HCT116 (cell line): Measurements from ENCODE around the gene DMD. TPM values are rescaled to one million over a fixed set of nuclear protein-coding genes. Genes with fewer than 3 reads are reported as not detected.

Experiments used
- ATAC-seq: fragments of 200-7000 bp; cut with Tn5 transposase; 2 replicates; pipeline ENCODE4 v1.9.1; 2020; ENCODE audit warnings: mild to moderate bottlenecking, moderate library complexity
- BruUV-seq: library from RNA; stranded (reverse); fragments of 400-500 nt; replicated peaks from 2 replicates; lab custom pipeline; 2021; lab: Mats Ljungman, UMichigan
- CTCF ChIA-PET: fragments of 300-600 bp; sonication (Branson Sonifier 250); formaldehyde crosslinking; loops from one replicate; lab custom pipeline; 2021; ENCODE audit warnings: antibody characterized with exemption; lab: Charles Lee
- POLR2A ChIA-PET: fragments of 300-600, 350-600 bp; sonication (Branson Sonifier 250); formaldehyde crosslinking; loops from one replicate; lab custom pipeline; 2021; ENCODE audit warnings: antibody characterized with exemption; lab: Charles Lee
- RAD21 ChIA-PET, 2 experiments: fragments of 300-600 bp; sonication (Branson Sonifier 250); formaldehyde crosslinking; loops; one replicate each; lab custom pipeline; 2023; ENCODE audit warnings: low total read pairs in 2 of 2; ENCODE audit not compliant: uncharacterized antibody in 2 of 2, unreplicated experiment in 2 of 2, low non-redundant PET in 1 of 2; lab: Charles Lee
- DNase-seq: peaks from one replicate; pipeline ENCODE4 v3.0.0-alpha.2; 2010; ENCODE audit warnings: low read depth, low spot score
- H2AFZ ChIP-seq: fragments of 200-600 bp; shearing (Covaris generic), sonication (generic); 2 replicates; pipeline ENCODE4 v1.6.1; 2017; ENCODE audit warnings: low read depth, mixed run types, mixed read lengths, antibody characterized with exemption, low read length; ENCODE audit not compliant: poor library complexity, severe bottlenecking
- H3K27ac ChIP-seq: 2 replicates; pipeline ENCODE4 v1.5.1; 2012; ENCODE audit warnings: low read depth, low read length
- H3K27me3 ChIP-seq: fragments of 200-600 bp; sonication (generic); 2 replicates; pipeline ENCODE4 v1.6.1; 2016; ENCODE audit warnings: mixed run types, low read length, mixed read lengths; ENCODE audit not compliant: insufficient read depth
- H3K36me3 ChIP-seq, 2 experiments: fragments of 200-500 bp in 1 of 2; fragments of 200-600 bp in 1 of 2; sonication (Bioruptor generic) in 1 of 2; sonication (generic) in 1 of 2; 2 replicates each; pipeline versions ENCODE4 v1.5.1 to v1.6.1; 2014 to 2016; ENCODE audit warnings: low read length in 2 of 2, inconsistent platforms in 1 of 2, mixed read lengths in 1 of 2, mixed run types in 1 of 2; ENCODE audit not compliant: insufficient read depth in 2 of 2, control insufficient read depth in 1 of 2
- H3K4me1 ChIP-seq, 2 experiments: fragments of 200-600 bp in 1 of 2; sonication (generic) in 1 of 2; 2 replicates each; pipeline versions ENCODE4 v1.5.1 to v1.6.1; 2012 to 2017; ENCODE audit warnings: low read length in 2 of 2, inconsistent platforms in 1 of 2, mild to moderate bottlenecking in 1 of 2, mixed read lengths in 1 of 2, mixed run types in 1 of 2, moderate library complexity in 1 of 2; ENCODE audit not compliant: insufficient read depth in 2 of 2, control insufficient read depth in 1 of 2
- H3K4me2 ChIP-seq: fragments of 200-600 bp; sonication (generic); 2 replicates; pipeline ENCODE4 v1.6.1; 2017; ENCODE audit warnings: mixed run types, low read length, mixed read lengths
- H3K4me3 ChIP-seq, 2 experiments: fragments of 200-600 bp in 1 of 2; sonication (generic) in 1 of 2; replicated peaks in 1 of 2; 2 replicates each; pipeline ENCODE4 v1.5.1; 2011 to 2016; ENCODE audit warnings: low read length in 2 of 2, control low read depth in 1 of 2, low read depth in 1 of 2, mild to moderate bottlenecking in 1 of 2, mixed read lengths in 1 of 2, mixed run types in 1 of 2
- H3K79me2 ChIP-seq: fragments of 200-600 bp; sonication (generic); 2 replicates; pipeline ENCODE4 v1.6.1; 2017; ENCODE audit warnings: mild to moderate bottlenecking, mixed run types, low read length, moderate library complexity, mixed read lengths; ENCODE audit not compliant: insufficient read depth
- H3K9ac ChIP-seq: fragments of 200-600 bp; sonication (generic); 2 replicates; pipeline ENCODE4 v1.6.1; 2016; ENCODE audit warnings: low read length, mixed read lengths
- H3K9me2 ChIP-seq: fragments of 200-600 bp; sonication (generic), shearing (Covaris generic); 2 replicates; pipeline ENCODE4 v1.6.1; 2017; ENCODE audit warnings: mixed run types, mild to moderate bottlenecking, moderate library complexity; ENCODE audit not compliant: insufficient read depth
- H3K9me3 ChIP-seq, 2 experiments: fragments of 200-500 bp in 1 of 2; fragments of 200-600 bp in 1 of 2; sonication (Bioruptor generic) in 1 of 2; sonication (generic) in 1 of 2; 2 replicates each; pipeline ENCODE4 v1.6.1; 2014 to 2017; ENCODE audit warnings: low read length in 2 of 2, mixed read lengths in 2 of 2, inconsistent platforms in 1 of 2, low read depth in 1 of 2, mild to moderate bottlenecking in 1 of 2, mixed run types in 1 of 2, moderate library complexity in 1 of 2; ENCODE audit not compliant: control insufficient read depth in 1 of 2, insufficient read depth in 1 of 2
- H4K20me1 ChIP-seq: fragments of 200-600 bp; sonication (generic), shearing (Covaris generic); 2 replicates; pipeline ENCODE4 v1.6.1; 2017; ENCODE audit warnings: mixed run types, mild to moderate bottlenecking, moderate library complexity; ENCODE audit not compliant: insufficient read depth
- ATF3 ChIP-seq: IDR thresholded peaks from 2 replicates; pipeline ENCODE4 v1.6.1; 2012
- CBX3 ChIP-seq: IDR thresholded peaks from 2 replicates; pipeline ENCODE4 v1.6.1; 2012; ENCODE audit warnings: low read depth
- CEBPB ChIP-seq: IDR thresholded peaks from 2 replicates; pipeline ENCODE4 v1.6.1; 2012; ENCODE audit warnings: low read depth
- EGR1 ChIP-seq: IDR thresholded peaks from 2 replicates; pipeline ENCODE4 v1.6.1; 2012; ENCODE audit warnings: low read depth
- ELF1 ChIP-seq: IDR thresholded peaks from 2 replicates; pipeline ENCODE4 v1.6.1; 2012; ENCODE audit warnings: low read depth, borderline replicate concordance
- EZH2 ChIP-seq: fragments of 200-600 bp; sonication (generic); IDR thresholded peaks from 2 replicates; pipeline ENCODE4 v1.6.1; 2017; ENCODE audit warnings: antibody characterized with exemption, mixed run types
- EZH2phosphoT487 ChIP-seq: fragments of 200-600 bp; IDR thresholded peaks from 2 replicates; pipeline ENCODE4 v1.6.1; 2018; ENCODE audit warnings: antibody characterized with exemption, borderline replicate concordance
- MAX ChIP-seq: IDR thresholded peaks from 2 replicates; pipeline ENCODE4 v1.6.1; 2012
- POLR2A ChIP-seq: IDR thresholded peaks from 2 replicates; pipeline ENCODE4 v1.7.0; 2011; ENCODE audit warnings: borderline replicate concordance; ENCODE audit not compliant: insufficient read depth, insufficient read length; ENCODE audit errors: extremely low read depth
- POLR2AphosphoS5 ChIP-seq: IDR thresholded peaks from 2 replicates; pipeline ENCODE4 v1.6.1; 2011; ENCODE audit warnings: mild to moderate bottlenecking, low read depth, low read length, moderate library complexity
- RAD21 ChIP-seq: IDR thresholded peaks from 2 replicates; pipeline ENCODE4 v1.6.1; 2012; ENCODE audit warnings: low read depth, mild to moderate bottlenecking
- REST ChIP-seq: IDR thresholded peaks from 2 replicates; pipeline ENCODE4 v1.6.1; 2012; ENCODE audit warnings: low read depth
- SIN3A ChIP-seq: IDR thresholded peaks from 2 replicates; pipeline ENCODE4 v1.6.1; 2012; ENCODE audit warnings: low read depth
- SP1 ChIP-seq: IDR thresholded peaks from 2 replicates; pipeline ENCODE4 v1.6.1; 2012; ENCODE audit warnings: low read depth
- TCF7L2 ChIP-seq: IDR thresholded peaks from 2 replicates; pipeline ENCODE4 v1.7.0; 2011; ENCODE audit warnings: borderline replicate concordance, inconsistent platforms; ENCODE audit not compliant: insufficient read depth, insufficient read length; ENCODE audit errors: extremely low read depth
- YY1 ChIP-seq: IDR thresholded peaks from 2 replicates; pipeline ENCODE4 v1.6.1; 2011; ENCODE audit warnings: low read length, low read depth, moderate library complexity, mild to moderate bottlenecking; ENCODE audit not compliant: insufficient replicate concordance; ENCODE audit errors: extremely low read depth
- ZFX ChIP-seq: fragments of 450-650 bp; IDR thresholded peaks from 2 replicates; pipeline ENCODE4 v1.6.1; 2017
- ZNF274 ChIP-seq: fragments of 200-500 bp; sonication (Bioruptor generic); IDR thresholded peaks from 2 replicates; pipeline ENCODE4 v1.6.1; 2014; ENCODE audit warnings: mild to moderate bottlenecking, low read depth, low read length, inconsistent platforms
- intact Hi-C: fragments of 100-400 bp; cut with micrococcal nuclease; formaldehyde crosslinking; loops from 2 replicates; pipeline ENCODE4 v1.10.0; 2022
- total RNA-seq: library from RNA; stranded (reverse); gene quantifications from one replicate; pipeline ENCODE4 v1.2.1, GENCODE V29; 2021; ENCODE audit not compliant: unreplicated experiment
- TF ChIP-seq, protein P1 (sequence below), 3 experiments: fragments of 200-600 bp in 1 of 3; sonication (generic) in 1 of 3; IDR thresholded peaks in 2 of 3; conservative IDR thresholded peaks in 1 of 3; 2 replicates each; pipeline ENCODE4 v1.5.1; 2012 to 2017; ENCODE audit warnings: low read depth in 2 of 3, low read length in 2 of 3, antibody characterized with exemption in 1 of 3, borderline replicate concordance in 1 of 3, control low read depth in 1 of 3, mild to moderate bottlenecking in 1 of 3, mixed read lengths in 1 of 3, mixed run types in 1 of 3, moderate library complexity in 1 of 3; ENCODE audit not compliant: insufficient read depth in 1 of 3
- TF ChIP-seq, protein P2 (sequence below): IDR thresholded peaks from 2 replicates; pipeline ENCODE4 v1.6.1; 2011; ENCODE audit warnings: mild to moderate bottlenecking, low read length, moderate library complexity; ENCODE audit not compliant: insufficient replicate concordance; ENCODE audit errors: extremely low read depth

DMD gene
- total RNA-seq, 1 experiment from 2014 or later: 0.05 TPM

DNA sequence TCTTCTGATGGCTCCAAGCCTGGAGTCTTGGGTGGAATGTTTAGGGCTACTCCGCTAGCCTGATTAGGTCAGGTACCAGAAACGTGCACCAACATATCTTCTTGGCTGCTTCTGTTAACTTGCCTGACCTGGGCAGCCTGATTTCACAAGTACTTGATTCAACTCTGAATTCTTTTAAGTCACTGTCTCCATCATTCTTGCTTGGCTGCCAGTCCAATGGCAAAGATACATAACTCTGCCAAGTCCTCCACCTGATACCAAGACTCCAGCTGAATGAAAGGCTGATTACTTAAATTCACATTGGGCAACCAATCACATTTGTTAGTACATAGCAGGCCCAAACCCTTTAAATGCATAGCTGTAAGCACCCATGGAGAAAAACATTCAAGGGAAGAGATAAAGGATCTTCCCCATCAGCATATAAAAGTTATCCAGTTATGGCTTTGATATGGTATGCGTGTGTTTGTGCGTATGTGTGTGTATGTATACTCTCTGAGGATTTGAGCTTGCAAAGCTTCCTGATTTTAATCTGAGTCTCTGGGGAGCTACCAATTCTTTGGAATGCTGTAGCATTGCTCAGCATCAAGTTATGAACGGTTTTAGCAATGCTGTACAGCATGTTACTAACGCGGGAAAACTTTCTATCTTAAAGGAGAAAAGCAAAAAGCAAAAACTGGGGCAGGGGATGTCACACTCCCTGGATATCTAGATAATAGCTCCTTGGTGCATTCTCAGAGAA, 917.2 kb downstream of the DMD start:
- no peaks in the 10 kb centered on the region for H4K20me1 ChIP-seq
- no TSS peak for BruUV-seq
- ChIA-PET POLR2A (no interaction called here), RAD21 (no interaction called here), CTCF (no interaction called here)
- no peaks in the 10 kb centered on the region for H3K9me2 ChIP-seq
- H3K36me3 ChIP-seq: no peaks in the 10 kb centered on the region
- H3K79me2 ChIP-seq: no peaks in the 10 kb centered on the region
- H3K4me3 ChIP-seq: no peak overlapping the region
- no peak for DNase-seq
- intact Hi-C loops: no loop called here
- no peaks in the 10 kb centered on the region for H3K27me3 ChIP-seq
- no peak overlapping the region for H3K9ac ChIP-seq
- H3K9me3 ChIP-seq: no peaks in the 10 kb centered on the region; a peak in 1 of 4 replicates
- no peak overlapping the region for H3K4me2 ChIP-seq
- no peak overlapping the region for H2AFZ ChIP-seq
- H3K27ac ChIP-seq: no peak overlapping the region
- no peak for ATAC-seq
- no peaks in the 10 kb centered on the region for H3K4me1 ChIP-seq
- no peak for TF ChIP-seq EZH2
- no peak for TF ChIP-seq MAX
- no peak for TF ChIP-seq POLR2AphosphoS5
- TF ChIP-seq TCF7L2: no peak
- no peak for TF ChIP-seq ELF1
- no peak for TF ChIP-seq EZH2phosphoT487
- no peak for TF ChIP-seq ATF3
- TF ChIP-seq ZNF274: no peak
- TF ChIP-seq CBX3: no peak
- no peak for TF ChIP-seq RAD21
- TF ChIP-seq, protein P1, sequence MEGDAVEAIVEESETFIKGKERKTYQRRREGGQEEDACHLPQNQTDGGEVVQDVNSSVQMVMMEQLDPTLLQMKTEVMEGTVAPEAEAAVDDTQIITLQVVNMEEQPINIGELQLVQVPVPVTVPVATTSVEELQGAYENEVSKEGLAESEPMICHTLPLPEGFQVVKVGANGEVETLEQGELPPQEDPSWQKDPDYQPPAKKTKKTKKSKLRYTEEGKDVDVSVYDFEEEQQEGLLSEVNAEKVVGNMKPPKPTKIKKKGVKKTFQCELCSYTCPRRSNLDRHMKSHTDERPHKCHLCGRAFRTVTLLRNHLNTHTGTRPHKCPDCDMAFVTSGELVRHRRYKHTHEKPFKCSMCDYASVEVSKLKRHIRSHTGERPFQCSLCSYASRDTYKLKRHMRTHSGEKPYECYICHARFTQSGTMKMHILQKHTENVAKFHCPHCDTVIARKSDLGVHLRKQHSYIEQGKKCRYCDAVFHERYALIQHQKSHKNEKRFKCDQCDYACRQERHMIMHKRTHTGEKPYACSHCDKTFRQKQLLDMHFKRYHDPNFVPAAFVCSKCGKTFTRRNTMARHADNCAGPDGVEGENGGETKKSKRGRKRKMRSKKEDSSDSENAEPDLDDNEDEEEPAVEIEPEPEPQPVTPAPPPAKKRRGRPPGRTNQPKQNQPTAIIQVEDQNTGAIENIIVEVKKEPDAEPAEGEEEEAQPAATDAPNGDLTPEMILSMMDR (IDR thresholded peaks at IDR 0.05 in 2 of 3, conservative IDR thresholded peaks at IDR 0.05 in 1 of 3; ENCODE audit: borderline replicate concordance in 1 of 3, insufficient read depth in 1 of 3, low read depth in 2 of 3, low read length in 2 of 3): no peak
- TF ChIP-seq CEBPB: no peak
- no peak for TF ChIP-seq EGR1
- TF ChIP-seq, protein P2, sequence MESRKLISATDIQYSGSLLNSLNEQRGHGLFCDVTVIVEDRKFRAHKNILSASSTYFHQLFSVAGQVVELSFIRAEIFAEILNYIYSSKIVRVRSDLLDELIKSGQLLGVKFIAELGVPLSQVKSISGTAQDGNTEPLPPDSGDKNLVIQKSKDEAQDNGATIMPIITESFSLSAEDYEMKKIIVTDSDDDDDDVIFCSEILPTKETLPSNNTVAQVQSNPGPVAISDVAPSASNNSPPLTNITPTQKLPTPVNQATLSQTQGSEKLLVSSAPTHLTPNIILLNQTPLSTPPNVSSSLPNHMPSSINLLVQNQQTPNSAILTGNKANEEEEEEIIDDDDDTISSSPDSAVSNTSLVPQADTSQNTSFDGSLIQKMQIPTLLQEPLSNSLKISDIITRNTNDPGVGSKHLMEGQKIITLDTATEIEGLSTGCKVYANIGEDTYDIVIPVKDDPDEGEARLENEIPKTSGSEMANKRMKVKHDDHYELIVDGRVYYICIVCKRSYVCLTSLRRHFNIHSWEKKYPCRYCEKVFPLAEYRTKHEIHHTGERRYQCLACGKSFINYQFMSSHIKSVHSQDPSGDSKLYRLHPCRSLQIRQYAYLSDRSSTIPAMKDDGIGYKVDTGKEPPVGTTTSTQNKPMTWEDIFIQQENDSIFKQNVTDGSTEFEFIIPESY: no peak
- TF ChIP-seq SIN3A: no peak
- TF ChIP-seq SP1: no peak
- TF ChIP-seq YY1: no peak
- TF ChIP-seq ZFX: no peak
- TF ChIP-seq REST: no peak
- no peak for TF ChIP-seq POLR2A
- TF ChIP-seq, all 23 proteins: peak for 0
